ENCODE data around the gene TRIM56. TPM values are rescaled to one million over a fixed set of nuclear protein-coding genes. Genes with fewer than 3 reads are reported as not detected.
"Not testable (repeated sequence)": the region's sequence is repeated elsewhere in the genome, so short reads cannot be mapped to it uniquely, and the experiment has no call there.

The TRIM56 gene
- total RNA-seq, 1 donor from 2014 or later: 1.1 TPM

GRCh38 chr7:101113140-101113539 lies 27.9 kb downstream of the TRIM56 start:
- not testable (repeated sequence) for DNase-seq

GRCh38 chr7:101113836-101114235 lies 28.6 kb downstream of the TRIM56 start:
- no peak for DNase-seq

GRCh38 chr7:101114492-101114891 lies 29.2 kb downstream of the TRIM56 start:
- DNase-seq: no peak

- no peak for DNase-seq
These were observed 29.9 kb downstream of the TRIM56 start for GRCh38 chr7:101115215-101115614.

- DNase-seq: no peak
These were observed 31.6 kb downstream of the TRIM56 start for GRCh38 chr7:101116898-101117297.

- DNase-seq: no peak
These were observed 33.6 kb downstream of the TRIM56 start for GRCh38 chr7:101118856-101119255.

- DNase-seq: no peak
These were observed 34.6 kb downstream of the TRIM56 start for GRCh38 chr7:101119876-101120275.

GRCh38 chr7:101120315-101120714 lies 35.0 kb downstream of the TRIM56 start:
- no peak for DNase-seq

- DNase-seq: not testable (repeated sequence)
These were observed 36.3 kb downstream of the TRIM56 start for GRCh38 chr7:101121631-101121990.

- DNase-seq: peak; percentile 33
These were observed 37.0 kb downstream of the TRIM56 start for GRCh38 chr7:101121991-101122932.

GRCh38 chr7:101122933-101123702 lies 37.8 kb downstream of the TRIM56 start:
- DNase-seq: no peak

- DNase-seq: no peak
These were observed 38.4 kb downstream of the TRIM56 start for GRCh38 chr7:101123703-101124068.

GRCh38 chr7:101124376-101125056 lies 39.2 kb downstream of the TRIM56 start:
- DNase-seq: no peak

GRCh38 chr7:101125989-101126650 lies 40.8 kb downstream of the TRIM56 start:
- DNase-seq: no peak

GRCh38 chr7:101126651-101127459 lies 41.6 kb downstream of the TRIM56 start, which contains the start of gene SERPINE1:
SERPINE1 (plus strand) TSS chr7:101127104; CDS start chr7:101128394, 1,290 bp downstream.
- peak; percentile 17 for DNase-seq

- no peak for DNase-seq
These were observed 42.3 kb downstream of the TRIM56 start for GRCh38 chr7:101127460-101128039.

- DNase-seq: no peak
These were observed 43.0 kb downstream of the TRIM56 start for GRCh38 chr7:101128040-101128834.

- DNase-seq: no peak
These were observed 44.4 kb downstream of the TRIM56 start for GRCh38 chr7:101129603-101130117.

All from occipital lobe (tissue), 2 donors.